GM10847 (cell line): ENCODE results near the gene FARS2.

Source experiments
- POLR2A ChIP-seq: IDR thresholded peaks from 2 replicates; pipeline ENCODE4 v1.6.1; 2011; ENCODE audit not compliant: insufficient read length; ENCODE audit errors: extremely low read depth

Gene FARS2

DNA sequence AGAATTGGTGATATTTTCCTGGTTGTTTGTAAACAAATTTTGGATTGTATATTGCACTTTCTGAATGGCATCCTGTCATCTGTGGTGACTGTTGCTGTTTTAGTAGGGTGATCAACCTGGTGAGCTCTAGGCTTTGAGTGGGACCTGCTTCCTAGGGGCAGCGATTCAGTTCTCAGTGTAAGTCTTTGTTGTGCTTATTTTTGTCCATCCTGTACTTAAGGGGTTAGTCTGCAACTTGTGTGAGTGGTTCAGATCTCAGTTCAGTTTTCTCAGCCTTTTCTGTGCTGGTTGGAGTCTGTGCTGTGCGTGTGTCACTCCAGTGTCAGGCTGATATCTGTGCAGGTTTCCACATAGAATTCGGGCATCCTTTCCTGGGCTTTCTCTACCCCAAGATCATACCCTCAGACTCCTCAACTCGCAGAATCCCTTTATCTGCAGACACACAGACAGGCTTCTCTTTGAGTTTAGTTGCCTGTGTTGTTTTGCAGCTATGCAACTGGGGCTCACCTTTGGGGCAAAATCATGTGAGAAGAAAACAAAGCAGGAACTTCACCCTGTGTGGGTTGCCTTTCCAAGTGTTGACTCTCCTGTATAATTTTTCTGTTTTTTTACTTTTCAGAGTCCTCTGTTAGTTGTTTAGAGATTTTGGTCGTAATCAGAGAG lies 177.7 kb downstream of the FARS2 start:
- TF ChIP-seq POLR2A = no peak

DNA sequence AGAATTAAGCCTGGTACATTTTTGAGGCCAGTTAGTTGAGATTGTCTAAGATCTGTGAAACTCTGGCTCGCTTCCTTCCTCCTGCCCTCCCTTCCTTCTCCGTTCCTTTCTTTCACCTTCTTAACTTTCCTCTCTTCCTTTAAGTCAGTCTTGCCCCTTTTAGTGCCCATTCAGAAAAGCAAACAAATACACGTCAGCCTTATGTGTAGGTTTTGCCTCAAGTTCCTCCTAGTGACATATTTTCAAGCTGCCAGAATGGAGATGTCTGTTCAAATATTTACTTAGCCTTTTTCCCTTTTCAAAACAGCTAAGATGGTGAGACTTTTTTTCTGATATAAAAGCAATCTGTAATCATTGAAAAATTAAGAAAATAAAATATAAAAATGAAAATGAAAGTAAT lies 178.4 kb downstream of the FARS2 start:
- TF ChIP-seq POLR2A = no peak

GRCh38 chr6:5442319-5442718 lies 181.0 kb downstream of the FARS2 start:
- no peak for TF ChIP-seq POLR2A

DNA sequence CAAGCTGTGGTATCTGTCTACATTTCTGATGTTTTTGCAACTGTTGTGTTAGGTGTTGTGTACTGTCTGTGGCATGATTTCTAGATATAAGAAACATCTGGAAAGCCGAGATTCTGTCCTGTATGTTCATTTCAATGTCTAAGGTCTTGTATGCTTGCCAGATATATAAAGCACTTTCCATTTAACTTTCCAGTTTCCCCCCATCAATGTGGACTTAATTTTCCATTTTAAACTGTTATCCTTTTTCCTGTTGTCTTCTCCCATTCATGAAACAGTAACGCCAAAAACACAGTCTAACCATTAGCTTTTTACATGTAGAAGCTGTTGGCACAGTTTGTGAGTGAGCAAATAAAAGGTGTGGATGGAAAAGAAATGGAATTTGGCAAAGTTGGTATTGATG lies 181.6 kb downstream of the FARS2 start:
- no peak for TF ChIP-seq POLR2A

GRCh38 chr6:5443491-5443890 lies 182.2 kb downstream of the FARS2 start:
- TF ChIP-seq POLR2A = no peak

GRCh38 chr6:5446362-5447075 lies 185.2 kb downstream of the FARS2 start:
- TF ChIP-seq POLR2A = no peak

GRCh38 chr6:5447921-5448320 lies 186.6 kb downstream of the FARS2 start:
- TF ChIP-seq POLR2A = no peak

- no peak for TF ChIP-seq POLR2A
These were observed 188.8 kb downstream of the FARS2 start for GRCh38 chr6:5450073-5450472.

GRCh38 chr6:5453546-5453945 lies 192.2 kb downstream of the FARS2 start:
- no peak for TF ChIP-seq POLR2A

GRCh38 chr6:5455142-5455541 lies 193.8 kb downstream of the FARS2 start:
- TF ChIP-seq POLR2A = no peak

DNA sequence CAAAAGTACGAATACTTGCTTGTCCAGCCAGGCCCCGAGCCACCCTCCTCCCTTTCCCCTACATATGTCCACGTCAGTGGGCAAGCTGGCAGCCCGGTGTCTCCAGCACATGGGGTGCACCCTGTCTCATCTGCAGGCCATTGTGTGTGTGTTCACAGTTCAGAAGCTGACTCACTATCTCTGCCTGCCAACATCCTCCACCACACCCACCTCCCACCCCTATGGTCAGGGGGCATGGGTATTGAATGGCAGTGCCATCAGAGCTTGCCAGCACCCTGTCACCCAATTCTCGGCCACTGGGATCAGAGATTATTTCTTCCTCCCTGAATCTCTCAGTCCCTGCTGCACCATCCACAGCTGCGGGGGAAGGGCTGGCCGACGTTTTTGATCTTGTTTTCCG lies 195.7 kb downstream of the FARS2 start:
- TF ChIP-seq POLR2A = no peak

- no peak for TF ChIP-seq POLR2A
These were observed 196.8 kb downstream of the FARS2 start for GRCh38 chr6:5457983-5458683.

DNA sequence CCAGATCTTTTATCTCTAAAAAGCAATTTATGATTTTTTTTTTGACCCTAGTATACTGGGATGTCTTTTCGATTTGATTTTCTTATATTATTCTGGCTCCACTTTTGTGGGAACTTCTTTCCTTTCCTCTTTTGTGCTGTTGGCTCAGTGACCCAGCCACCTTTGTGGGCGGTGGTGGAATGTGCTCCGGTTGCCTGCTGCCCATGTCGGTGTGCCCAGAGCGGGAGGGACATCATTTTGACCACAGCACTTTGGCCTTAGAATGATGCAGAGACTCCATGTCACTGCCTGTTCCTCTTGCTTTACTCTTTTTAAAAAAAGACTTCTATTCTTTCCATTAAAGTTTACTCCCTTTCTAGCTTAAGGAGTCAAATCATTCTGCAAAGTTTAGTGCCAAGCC lies 198.0 kb downstream of the FARS2 start:
- TF ChIP-seq POLR2A = no peak

DNA sequence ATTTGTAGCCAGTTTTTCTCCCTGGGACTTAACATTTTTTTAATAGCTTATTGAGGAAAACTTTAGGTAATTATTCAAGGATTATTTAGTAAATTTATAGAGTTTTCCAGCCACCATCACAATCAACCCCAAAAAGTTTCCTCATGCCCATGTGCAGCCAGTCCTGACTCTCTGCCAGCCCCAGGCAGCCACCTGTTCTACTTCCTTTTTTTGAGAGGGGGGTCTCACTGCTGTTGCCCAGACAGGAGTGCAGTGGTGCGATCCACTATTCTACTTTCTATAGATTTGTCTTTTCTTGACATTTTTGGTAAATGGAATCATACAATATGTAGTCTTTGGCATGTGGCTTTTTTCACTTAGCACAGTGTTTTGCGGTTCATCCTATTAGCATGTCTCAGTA lies 200.1 kb downstream of the FARS2 start:
- TF ChIP-seq POLR2A = no peak

GRCh38 chr6:5462856-5463255 lies 201.5 kb downstream of the FARS2 start:
- TF ChIP-seq POLR2A = no peak

GRCh38 chr6:5463690-5464089 lies 202.4 kb downstream of the FARS2 start:
- no peak for TF ChIP-seq POLR2A
